HL-60 (cell line): ENCODE data around the gene SMAD4.
A peak's percentile ranks its signal among the peaks of the same experiment; 100 is the strongest.
"Not testable (repeated sequence)": the region's sequence is repeated elsewhere in the genome, so short reads cannot be mapped to it uniquely, and the experiment has no call there.

Experiments
- DNase-seq, 2 experiments: peaks; one replicate each; pipeline ENCODE4 v3.0.0-alpha.2; 2010 to 2020; ENCODE audit warnings: low read depth in 1 of 2, low spot score in 1 of 2
- H3K27ac ChIP-seq: fragments of 250-450 bp; sonication (Bioruptor Pico); replicated peaks from 2 replicates; pipeline ENCODE4 v1.5.1; 2020; ENCODE audit warnings: mild to moderate bottlenecking, moderate library complexity
- H3K27me3 ChIP-seq: fragments of 250-450 bp; sonication (Bioruptor Pico); 2 replicates; pipeline ENCODE4 v1.5.1; 2021; ENCODE audit warnings: mild to moderate bottlenecking, moderate library complexity; ENCODE audit not compliant: insufficient read depth, poor library complexity, severe bottlenecking
- H3K4me3 ChIP-seq: replicated peaks from 2 replicates; pipeline ENCODE4 v1.5.1; 2011; ENCODE audit warnings: mild to moderate bottlenecking, control low read depth, low read length; ENCODE audit not compliant: insufficient read depth
- GABPA ChIP-seq: IDR thresholded peaks from 2 replicates; pipeline ENCODE4 v1.6.1; 2012; ENCODE audit warnings: low read depth
- POLR2AphosphoS5 ChIP-seq: IDR thresholded peaks from 2 replicates; pipeline ENCODE4 v1.6.1; 2012; ENCODE audit warnings: low read depth
- SPI1 ChIP-seq: IDR thresholded peaks from 2 replicates; pipeline ENCODE4 v1.6.1; 2012; ENCODE audit warnings: low read depth, mild to moderate bottlenecking, borderline replicate concordance
- TF ChIP-seq, protein P1 (sequence below): IDR thresholded peaks from one replicate; pipeline ENCODE4 v1.5.1; 2011; ENCODE audit warnings: low read length, control low read depth, inconsistent platforms; ENCODE audit not compliant: insufficient read depth
- TF ChIP-seq, protein P2 (sequence below): IDR thresholded peaks from 2 replicates; pipeline ENCODE4 v1.6.1; 2012; ENCODE audit warnings: low read depth; ENCODE audit not compliant: insufficient replicate concordance

Gene SMAD4

DNA sequence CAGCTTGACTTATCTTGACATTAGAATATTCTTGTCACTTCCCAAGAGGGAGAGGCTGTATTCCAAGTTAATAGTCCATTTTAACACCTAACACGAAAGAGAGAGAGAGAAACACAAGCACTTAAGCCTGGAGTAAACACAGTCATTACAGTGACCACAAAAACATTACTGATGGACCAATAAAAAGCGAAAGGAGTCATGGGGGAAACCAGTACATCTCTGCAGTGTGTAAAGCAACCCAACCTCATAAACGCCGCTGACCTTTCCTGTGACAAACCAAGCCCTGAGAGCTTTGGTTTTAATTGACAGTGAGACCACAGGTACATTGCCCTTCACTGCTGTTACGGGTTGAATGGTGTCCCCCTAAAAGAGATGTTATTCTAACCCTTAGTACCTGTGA lies 78.3 kb downstream of the SMAD4 start:
- H3K4me3 ChIP-seq, result no peak overlapping the region

DNA sequence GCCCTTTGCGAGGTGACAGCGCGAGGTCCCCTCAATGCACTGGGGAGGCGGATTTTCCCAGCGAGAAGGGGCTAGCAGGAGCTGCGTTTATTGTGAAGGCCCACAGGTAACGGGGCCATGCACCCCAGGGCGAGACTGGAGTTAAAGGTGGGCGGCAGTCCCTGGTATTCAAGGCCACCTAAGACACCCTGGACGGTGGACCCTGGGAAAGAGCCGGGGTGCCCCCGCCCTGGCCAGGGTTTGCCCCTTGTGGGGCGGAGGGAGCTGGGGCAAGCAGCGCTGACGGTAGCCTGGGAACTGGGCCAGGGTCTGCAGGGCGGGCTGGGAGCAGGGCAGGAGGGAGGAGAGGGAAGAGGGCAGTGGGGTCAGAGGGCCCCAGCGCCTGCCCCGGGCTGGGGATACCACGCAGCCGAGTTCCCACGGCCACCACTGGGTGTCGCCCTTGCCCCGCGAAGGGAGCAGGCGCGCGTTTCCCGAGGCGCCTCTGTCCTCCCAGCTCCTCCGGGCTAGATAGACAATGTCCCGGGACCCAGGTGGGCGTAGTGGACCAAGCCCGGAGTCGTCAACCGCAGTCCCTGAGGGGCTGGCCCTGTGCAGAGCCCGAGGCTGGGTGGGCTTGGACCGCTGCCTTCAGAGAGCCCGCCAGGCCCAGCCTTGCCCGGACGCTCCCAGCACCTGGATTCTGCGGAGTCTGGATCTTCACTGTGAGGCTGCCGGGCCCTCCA lies 80.2 kb downstream of the SMAD4 start:
- TF ChIP-seq, protein P1, sequence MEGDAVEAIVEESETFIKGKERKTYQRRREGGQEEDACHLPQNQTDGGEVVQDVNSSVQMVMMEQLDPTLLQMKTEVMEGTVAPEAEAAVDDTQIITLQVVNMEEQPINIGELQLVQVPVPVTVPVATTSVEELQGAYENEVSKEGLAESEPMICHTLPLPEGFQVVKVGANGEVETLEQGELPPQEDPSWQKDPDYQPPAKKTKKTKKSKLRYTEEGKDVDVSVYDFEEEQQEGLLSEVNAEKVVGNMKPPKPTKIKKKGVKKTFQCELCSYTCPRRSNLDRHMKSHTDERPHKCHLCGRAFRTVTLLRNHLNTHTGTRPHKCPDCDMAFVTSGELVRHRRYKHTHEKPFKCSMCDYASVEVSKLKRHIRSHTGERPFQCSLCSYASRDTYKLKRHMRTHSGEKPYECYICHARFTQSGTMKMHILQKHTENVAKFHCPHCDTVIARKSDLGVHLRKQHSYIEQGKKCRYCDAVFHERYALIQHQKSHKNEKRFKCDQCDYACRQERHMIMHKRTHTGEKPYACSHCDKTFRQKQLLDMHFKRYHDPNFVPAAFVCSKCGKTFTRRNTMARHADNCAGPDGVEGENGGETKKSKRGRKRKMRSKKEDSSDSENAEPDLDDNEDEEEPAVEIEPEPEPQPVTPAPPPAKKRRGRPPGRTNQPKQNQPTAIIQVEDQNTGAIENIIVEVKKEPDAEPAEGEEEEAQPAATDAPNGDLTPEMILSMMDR, result peak; percentile 87
- TF ChIP-seq SPI1, result no peak
- Histone ChIP-seq H3K27ac (no peak overlapping the region), H3K27me3 (no peaks in the 10 kb centered on the region), H3K4me3 (no peak overlapping the region)
- DNase-seq, result peak; percentile 39 to 70

More for the DNA sequence above, 78.3 kb downstream of the SMAD4 start:
- Histone ChIP-seq H3K27me3 (no peaks in the 10 kb centered on the region), H3K27ac (no peak overlapping the region)
- DNase-seq, result no peak
- TF ChIP-seq POLR2AphosphoS5, result no peak
- TF ChIP-seq, protein P2, sequence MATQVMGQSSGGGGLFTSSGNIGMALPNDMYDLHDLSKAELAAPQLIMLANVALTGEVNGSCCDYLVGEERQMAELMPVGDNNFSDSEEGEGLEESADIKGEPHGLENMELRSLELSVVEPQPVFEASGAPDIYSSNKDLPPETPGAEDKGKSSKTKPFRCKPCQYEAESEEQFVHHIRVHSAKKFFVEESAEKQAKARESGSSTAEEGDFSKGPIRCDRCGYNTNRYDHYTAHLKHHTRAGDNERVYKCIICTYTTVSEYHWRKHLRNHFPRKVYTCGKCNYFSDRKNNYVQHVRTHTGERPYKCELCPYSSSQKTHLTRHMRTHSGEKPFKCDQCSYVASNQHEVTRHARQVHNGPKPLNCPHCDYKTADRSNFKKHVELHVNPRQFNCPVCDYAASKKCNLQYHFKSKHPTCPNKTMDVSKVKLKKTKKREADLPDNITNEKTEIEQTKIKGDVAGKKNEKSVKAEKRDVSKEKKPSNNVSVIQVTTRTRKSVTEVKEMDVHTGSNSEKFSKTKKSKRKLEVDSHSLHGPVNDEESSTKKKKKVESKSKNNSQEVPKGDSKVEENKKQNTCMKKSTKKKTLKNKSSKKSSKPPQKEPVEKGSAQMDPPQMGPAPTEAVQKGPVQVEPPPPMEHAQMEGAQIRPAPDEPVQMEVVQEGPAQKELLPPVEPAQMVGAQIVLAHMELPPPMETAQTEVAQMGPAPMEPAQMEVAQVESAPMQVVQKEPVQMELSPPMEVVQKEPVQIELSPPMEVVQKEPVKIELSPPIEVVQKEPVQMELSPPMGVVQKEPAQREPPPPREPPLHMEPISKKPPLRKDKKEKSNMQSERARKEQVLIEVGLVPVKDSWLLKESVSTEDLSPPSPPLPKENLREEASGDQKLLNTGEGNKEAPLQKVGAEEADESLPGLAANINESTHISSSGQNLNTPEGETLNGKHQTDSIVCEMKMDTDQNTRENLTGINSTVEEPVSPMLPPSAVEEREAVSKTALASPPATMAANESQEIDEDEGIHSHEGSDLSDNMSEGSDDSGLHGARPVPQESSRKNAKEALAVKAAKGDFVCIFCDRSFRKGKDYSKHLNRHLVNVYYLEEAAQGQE, result no peak
- no peak for TF ChIP-seq SPI1
- no peak for TF ChIP-seq GABPA
- TF ChIP-seq, protein P1, result no peak

DNA sequence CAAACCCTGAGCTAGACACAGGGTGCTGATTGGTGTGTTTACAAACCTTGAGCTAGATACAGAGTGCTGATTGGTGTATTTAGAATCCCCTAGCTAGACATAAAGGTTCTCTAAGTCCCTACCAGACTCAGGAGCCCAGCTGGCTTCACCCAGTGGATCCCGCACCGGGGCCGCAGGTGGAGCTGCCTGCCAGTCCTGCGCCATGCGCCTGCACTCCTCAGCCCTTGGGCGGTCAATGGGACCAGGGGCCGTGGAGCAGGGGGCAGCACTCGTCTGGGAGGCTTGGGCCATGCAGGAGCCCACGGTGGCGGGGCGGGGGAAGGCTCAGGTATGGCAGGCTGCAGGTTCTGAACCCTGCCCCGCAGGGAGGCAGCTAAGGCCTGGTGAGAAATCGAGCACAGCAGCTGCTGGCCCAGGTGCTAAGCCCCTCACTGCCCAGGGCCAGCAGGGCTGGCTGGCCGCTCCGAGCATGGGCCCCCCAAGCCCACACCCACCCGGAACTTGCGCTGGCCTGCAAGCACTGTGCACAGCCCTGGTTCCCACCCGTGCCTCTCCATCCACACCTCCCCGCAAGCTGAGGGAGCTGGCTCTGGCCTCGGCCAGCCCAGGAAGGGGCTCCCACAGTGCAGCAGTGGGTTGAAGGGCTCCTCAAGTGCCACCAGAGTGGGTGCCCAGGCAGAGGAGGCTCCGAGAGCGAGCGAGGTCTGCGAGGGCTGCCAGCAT lies 81.8 kb downstream of the SMAD4 start:
- H3K27me3 ChIP-seq, H3K27ac ChIP-seq, H3K4me3 ChIP-seq, DNase-seq: not testable (repeated sequence)

DNA sequence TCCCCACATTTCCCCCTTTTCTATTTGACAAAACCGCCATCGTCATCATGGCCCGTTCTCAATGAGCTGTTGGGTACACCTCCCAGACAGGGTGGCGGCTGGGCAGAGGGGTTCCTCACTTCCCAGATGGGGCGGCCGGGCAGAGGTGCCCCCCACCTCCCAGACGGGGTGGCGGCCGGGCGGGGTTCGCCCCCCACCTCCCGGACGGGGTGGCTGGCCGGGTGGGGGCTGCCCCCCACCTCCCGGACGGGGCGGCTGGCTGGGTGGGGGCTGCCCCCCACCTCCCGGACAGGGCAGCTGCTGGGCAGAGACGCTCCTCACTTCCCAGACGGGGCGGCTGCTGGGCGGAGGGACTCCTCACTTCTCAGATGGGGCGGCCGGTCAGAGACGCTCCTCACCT lies 87.0 kb downstream of the SMAD4 start:
- not testable (repeated sequence) for DNase-seq, H3K27me3 ChIP-seq, H3K4me3 ChIP-seq, H3K27ac ChIP-seq

DNA sequence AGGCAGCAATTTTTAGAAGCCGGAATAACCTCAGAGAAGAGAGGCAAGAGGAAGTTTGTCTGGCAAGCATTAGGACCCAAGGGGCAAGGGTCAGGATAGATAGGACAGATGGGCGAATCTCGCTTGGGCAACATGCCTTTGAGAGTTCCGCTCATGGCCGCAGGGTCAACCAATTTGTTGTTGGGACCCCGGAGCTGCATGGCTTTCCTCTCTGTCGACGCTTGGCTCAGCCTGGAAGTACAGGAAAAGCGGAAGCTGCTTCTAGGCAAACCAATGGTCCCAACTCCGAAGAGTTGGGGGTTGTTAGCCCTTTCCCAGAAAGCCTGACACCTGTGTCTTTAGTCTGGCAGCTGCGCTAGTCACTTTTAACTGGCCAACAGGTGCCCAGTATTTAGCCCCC lies 89.5 kb downstream of the SMAD4 start:
- not testable (repeated sequence) for H3K4me3 ChIP-seq, H3K27me3 ChIP-seq, DNase-seq, H3K27ac ChIP-seq

DNA sequence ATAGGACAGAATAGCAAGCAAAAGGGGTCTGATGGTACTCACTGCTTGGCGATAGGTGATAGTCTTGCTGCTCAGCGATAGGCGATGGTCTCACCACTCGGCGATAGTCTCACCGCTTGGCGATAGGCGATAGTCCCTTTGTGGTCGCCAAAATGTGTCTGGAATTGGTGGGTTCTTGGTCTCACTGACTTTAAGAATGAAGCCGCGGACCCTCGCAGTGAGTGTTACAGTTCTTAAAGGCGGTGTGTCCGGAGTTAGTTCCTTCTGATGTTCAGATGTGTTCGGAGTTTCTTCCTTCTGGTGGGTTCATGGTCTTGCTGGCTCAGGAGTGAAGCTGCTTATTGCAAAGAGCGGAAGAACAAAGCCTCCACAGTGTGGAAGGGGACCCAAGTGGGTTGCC lies 90.0 kb downstream of the SMAD4 start:
- not testable (repeated sequence) for H3K27me3 ChIP-seq, H3K4me3 ChIP-seq, H3K27ac ChIP-seq, DNase-seq
